HG03097 (cell line): ENCODE data around the gene NDST1.
"Not testable (repeated sequence)": the region's sequence is repeated elsewhere in the genome, so short reads cannot be mapped to it uniquely, and the experiment has no call there.

Source experiments
- ATAC-seq: cut with Tn5 transposase; IDR thresholded peaks from one replicate; pipeline ENCODE4 v1.9.1; 2021; ENCODE audit not compliant: unreplicated experiment, low FRiP score

Gene NDST1

DNA sequence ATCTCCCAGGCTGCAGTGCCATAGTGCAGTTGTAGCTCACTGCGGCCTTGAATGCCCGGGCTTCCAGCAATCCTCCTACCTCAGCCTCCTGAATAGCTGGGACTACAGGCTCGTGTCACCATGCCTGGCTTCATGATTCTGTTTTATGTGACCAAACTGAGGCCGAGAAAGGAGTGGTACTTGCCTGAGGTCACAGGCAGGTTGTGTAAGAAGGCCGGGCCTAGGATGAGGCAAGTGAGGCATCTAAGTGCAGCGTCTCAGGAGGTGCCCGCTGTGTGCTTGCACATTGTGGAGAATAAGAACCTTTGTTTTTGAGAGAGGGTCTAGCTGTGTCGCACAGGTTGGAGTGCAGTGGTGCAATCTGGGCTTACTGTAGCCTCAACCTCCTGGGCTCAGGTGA lies 2.1 kb upstream of the NDST1 start:
- no peak for ATAC-seq

DNA sequence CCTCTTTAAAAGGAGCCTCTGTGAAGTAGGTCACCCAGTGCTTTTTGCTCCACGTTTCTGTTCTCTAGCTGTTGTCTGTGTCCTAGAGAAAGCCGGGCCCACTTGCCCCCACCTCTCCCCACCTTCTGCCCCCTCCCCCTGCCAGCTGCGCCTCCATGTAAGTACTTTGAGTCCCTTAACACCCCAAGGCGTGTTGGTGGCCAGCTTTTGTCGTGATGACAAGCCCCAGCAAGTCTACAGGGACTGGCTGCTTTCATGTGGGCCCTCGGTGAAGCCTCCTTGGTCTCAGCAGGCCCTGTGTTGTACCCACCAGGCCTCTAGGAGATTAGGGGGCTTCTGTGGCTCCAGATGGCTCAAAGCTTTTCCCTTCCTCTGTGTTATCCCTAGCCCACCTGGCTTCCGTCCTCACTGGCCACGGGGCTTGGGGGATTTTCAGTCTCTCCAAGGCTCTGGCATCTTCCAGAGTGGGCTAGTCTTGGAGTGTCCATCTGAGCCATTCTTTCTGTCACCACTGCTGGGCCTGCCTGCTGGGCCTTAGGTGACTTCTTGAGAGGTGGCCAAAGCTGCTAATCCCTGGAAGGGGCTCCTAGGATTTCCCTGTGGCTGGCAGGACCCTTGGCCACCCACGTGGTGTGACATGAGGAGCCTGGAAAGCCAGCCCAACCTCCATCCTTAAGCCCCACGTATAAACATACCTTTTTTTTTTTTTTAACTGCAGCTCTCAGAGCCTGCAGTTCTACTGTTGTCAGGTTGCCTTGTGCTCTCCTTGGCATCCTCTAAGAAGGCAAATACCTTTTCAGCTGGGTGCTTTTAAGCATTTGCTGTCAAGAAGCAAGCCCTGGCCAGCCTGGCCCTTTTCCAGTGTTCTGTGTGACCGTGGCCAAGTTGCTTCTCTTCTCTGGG lies 1.1 kb upstream of the NDST1 start:
- no peak for ATAC-seq

DNA sequence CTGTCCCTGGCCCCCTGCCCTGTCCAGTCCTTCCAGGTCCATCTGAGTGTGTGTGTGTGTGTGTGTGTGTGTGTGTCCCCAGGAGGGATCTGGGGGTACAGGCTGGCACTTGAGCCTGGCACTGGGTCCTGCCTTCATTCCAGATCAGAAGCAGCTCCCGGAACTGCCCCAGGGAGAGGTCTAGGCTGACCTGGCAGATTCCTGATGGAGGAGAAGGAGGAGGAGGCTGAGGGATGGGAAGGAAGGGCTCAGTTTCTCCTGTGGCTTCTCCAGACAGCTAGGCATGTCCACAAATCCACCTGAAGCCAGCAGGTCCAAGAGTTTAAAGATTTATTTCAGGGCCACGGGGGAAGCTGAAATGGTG lies 328 bp downstream of the NDST1 start:
- ATAC-seq: no peak

DNA sequence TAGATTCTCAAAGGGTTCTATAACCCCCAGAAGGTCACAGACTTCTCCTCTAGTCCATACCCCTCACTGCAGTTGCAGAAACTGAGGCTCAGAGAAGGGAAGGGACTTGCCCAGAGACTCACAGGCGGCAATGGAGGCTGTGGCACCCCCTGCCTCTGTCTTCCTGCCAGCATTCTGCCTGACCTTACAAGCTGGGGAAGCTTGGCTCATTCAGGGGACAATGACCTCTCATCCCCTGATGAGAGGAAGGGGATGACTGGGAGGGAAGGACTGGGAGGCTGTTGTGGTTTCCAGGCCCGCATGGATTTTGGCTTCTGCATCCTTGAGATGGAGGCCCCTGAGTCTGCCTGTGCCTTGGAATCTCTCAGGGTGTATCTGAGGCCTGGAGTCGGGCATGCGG lies 897 bp downstream of the NDST1 start:
- no peak for ATAC-seq

DNA sequence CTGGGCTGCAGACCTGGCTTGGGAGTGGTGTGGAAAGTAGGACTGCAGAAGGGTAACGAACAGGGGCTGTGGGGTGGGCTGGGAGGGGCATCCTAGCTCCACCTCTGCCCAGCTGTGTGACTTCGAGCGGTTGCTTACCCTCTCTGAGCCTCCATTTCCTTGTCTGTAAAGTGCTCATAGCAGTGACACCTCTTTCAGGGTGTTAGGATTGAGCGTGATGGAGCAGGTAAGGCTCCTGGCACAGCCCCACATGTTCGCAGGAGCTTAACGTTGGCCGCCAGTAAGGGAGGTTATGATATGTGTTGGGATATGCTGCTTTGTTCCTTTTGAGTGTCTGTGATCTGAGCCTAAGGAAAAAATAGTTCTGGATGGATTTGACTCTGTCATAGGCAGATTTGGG lies 2.1 kb downstream of the NDST1 start:
- no peak for ATAC-seq

DNA sequence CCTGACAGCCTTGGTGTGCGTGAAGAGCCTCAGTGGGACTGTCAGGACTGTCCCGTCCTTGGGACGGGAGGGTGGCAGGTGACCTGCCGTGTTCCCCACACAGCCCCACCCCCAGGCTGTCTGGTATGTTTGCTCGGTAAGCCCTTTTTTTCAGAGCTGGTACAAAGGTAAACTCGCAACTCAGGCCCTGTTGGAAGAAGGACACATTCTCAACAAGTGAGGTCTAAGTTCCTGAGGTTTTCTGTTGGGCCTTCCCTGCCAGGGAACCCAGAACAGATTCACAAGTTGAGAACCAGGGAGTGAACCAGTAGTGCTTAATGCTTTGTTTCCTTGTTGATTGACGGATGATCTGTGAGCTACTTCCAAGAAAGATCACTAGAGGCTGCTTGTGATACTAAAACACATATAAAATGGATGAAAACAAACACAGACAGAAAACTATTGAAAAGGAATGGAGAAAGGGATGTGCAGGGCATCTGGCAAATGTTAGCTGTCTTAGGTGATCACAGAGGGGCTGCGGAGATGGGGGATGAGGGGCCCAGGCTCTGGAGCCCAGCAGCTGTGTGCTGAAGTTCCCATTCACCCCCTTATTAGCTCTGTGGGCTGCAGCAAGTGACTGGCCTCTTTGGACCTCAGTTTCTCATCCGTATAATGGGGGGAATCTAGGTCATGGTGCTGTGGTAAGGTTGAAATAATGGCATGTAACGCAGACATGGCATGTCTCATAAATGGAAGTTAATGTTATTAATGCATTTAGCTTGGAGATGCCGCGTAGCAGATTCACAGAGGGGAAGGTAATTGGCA lies 2.7 kb downstream of the NDST1 start:
- no peak for ATAC-seq

DNA sequence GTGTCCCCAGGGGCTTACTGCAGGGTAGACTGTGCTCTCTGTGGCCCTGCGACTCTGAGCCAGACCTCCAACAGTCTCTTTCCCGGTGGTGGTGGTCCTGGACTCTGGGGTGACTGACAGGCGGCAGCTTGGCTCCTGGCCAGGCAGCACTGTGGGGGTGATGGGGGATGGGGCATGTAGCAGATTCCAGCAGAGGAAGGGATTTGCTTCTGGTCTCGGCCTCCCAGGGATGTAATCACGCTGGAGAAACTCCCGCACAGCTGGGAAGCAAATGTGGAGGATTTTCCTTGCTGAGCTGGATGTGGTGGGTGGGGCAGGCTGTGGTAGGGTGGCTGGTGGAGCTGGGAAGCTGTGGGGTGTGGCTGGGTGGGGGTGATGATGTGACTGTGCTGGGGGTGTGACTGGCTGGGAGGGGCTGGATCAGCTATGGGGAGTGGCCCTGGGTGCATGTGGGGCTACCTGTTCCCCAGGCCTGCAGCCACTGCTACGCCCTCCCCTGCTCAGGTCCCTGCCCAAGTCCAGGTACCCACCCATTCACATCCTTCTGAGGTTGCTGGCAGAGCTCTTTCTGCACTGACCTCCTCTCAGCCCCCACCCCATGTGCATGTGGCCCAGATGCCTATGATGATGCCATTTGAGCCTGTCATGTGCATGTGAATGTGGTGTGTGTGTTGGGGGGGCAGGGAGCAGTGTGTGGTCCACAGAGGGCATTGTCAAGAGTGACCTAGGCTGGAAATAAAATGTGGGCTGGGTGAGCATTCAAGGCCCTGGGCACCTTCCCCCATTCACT lies 3.8 kb downstream of the NDST1 start:
- ATAC-seq: no peak

DNA sequence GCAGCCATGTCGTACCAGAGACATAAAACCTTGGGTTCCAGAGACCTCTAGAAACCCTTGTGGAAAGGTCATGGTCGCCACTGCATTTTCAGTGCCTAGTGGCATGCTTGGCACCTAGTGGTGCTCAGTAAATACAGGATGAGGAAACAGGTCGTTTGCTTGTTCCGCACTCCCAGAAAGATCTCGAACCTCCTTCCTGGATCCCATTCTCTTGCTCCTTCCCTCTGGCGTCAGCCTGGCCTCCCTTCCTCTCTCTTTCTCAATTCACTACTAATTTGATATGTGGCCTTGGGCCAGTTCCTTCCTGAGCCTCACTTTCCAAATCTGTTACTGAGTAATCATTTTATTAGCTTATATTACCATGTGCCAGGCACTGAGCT lies 4.4 kb downstream of the NDST1 start:
- no peak for ATAC-seq

DNA sequence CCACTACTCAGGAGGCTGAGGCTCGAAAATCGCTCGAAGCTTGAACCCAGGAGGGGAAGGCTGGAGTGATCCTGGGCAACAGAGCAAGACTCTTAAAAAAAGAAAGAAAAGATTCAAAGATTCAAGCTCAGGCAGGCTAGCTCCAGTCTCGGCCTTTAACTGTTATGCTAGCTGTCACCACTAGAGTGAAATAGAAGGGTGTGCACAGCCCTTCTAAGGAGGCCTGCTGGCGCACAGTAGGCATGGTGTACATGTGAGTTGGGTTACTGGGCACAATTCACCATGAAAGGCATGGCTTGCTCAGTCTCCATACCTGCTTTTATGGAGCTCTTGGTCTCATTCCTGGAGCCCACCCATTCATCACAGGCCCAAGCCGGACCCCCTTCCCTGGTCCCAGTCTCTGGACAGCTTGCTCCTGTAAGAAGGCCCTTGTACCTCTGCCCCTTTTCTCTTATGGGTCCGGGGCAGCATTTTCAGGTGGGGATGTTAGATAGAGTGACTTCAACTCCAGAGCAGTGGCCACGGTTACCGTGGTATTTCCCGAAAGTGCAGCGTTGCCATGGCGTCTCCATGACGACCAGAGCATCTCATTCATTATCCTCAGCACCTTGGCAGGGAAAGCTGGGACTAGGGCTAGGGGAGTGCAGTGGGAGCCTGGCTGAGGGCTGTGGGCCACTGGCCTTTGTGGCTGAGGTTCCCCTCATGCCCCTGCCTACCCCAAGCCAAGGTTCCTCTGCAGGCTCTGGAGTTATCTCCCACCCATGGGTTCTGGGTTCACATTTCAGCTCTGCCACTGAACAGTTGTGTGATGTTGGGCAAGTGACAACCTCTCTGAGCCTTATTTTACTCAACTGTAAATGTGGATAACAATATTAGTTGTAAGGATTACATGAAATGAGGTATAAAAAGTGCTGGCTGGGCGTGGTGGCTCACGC lies 5.7 kb downstream of the NDST1 start:
- no peak for ATAC-seq

DNA sequence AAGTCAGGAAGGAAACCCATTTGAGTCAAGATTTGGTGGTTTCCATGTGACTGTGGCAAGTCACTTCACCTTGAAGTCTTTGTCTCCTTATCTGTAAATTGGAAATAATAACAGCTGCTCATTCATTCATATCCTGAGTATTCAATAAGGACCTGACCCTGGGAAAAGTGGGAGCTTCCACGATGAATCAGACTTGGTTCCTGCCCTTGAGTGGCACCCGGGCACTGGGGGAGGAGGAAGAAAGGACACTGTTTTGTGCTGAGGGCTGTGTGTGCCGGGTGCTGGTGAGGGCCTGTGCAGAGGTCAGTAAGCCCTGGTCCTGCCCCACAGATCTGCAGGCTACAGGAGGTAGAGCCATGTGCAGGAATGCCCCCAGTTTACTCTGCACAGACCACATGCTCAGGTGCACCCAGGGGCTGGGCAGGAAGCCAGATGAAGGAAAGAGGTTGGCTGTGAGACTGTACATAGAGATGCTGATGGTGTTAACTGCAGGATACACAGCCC lies 6.8 kb downstream of the NDST1 start:
- no peak for ATAC-seq

DNA sequence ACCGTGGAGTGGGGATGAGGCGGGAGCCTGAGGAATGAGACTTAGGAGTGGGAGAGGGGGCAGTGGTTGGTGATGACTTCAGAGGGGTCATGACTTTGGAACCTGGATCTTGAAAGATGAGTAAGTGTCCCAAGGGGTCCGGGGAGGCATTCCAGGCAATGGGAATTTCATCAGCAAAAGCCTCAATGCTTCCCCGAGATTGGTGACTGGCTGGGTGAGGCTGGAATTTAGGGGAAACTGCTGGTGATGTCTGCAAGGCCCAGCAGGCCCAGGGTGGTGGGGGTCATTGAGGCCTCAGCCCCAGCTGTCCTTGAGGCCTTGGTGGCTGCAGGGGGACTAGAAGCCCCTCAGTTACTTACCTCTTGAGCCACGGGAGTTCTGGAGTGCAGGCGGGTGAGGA lies 7.5 kb downstream of the NDST1 start:
- no peak for ATAC-seq

DNA sequence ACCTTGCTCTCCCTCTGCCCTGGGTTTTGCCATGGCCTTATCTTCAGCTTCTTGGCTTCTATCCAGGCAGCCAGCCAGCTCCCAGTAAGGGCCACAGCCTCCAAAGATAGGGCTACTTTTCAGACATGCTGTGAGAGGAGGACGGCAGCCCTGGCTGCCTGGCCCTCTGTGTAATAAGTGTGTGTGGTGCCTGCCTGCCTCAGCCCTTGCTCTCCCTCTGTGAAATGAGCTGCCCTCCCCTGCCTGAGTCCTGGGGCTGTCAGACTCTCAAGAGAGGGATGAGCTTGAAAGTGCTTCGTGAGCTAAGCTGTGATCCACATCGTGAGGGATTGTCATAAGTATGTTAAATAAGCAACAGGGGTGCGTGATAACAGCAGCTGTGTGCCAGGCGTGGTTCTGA lies 8.1 kb downstream of the NDST1 start:
- ATAC-seq: no peak

DNA sequence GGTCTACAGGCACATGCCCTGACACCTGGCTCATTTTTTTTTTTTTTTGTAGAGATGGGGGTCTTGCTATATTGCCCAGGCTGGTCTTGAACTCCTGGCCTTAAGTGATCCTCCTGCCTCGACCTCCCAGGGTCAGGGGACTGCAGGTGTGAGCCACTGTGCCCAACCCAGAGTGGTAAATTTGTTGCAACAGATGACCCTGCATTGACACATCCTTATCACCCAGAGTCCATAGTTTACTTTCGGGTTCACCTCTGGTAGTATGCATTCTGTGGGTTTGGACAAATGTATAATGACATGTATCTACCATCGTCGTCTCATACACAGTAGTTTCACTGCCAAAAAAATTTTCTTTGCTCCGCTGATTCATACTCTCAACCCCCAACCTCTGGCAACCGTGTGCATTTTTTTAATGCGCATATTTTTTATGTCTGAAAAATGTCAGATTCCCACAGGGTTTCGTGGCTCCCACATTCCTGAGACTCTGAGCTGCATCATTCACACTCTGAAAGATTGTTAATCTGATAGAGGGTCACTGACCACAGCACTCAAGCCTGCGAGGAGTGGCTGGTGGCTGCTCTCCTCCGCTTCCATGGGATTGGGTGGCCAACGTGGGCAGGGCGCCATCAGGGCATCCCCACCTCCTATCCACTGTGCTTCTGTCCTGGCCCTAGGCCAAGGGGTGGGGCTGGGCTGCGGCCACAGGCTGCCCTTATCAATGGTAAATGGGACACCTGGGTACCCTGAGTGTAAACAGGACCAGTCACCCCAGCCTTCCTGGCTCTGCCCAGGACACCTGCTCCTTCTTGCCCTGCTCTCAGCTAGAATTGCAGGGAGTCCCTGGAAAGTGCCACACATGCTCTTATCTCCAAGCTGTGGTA lies 9.6 kb downstream of the NDST1 start:
- ATAC-seq: no peak

DNA sequence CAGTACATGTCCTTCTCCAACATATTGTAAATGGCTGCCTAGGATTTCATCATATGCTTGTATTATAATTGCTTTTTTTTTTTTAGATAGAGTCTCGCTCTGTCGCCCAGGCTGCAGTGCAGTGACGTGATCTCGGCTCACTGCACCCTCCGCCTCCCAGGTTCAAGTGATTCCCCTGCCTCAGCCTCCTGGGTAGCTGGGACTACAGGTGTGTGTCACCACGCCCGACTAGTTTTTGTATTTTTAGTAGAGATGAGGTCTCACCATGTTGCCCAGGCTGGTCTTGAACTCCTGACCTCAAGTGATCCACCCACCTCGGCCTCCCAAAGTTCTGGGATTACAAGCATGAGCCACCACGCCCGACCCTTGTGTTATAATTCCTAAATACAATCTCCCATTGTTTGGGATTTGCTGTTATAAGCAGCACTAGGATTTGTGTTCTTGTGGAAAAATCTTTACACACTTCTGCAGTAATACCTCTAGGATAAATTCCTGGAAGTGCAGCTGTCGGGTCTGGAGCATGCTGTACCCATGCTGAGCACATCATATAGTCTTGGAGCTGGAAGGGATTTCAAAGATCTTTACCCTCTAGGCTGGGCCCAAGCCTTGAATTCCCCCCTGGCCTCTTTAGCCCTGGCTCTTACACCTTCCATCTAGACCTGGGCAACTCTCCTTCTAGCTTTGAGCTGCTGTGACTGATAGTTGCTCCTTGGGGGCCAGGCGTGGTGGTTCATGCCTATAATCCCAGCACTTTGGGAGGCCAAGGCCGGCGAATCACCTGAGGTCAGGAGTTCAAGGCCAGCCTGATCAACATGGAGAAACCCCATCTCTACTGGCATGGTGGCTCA lies 11.0 kb downstream of the NDST1 start:
- not testable (repeated sequence) for ATAC-seq

DNA sequence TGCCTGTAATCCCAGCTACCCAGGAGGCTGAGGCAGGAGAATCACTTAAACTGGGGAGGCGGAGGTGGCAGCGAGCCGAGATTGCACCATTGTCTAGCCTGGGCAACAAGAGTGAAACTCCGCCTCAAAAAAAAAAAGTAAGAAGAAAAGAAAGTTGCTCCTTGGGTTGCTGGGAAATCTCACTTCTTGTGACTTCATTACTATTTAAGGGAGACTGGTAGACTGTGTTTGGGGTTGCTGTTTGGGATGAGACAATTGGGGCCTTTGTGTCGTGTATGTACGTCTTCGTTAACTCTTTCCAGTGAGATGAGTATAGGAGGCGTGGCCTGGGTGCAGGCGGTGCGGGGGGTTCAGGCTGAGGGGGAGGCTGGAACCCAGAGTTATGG lies 11.6 kb downstream of the NDST1 start:
- no peak for ATAC-seq

DNA sequence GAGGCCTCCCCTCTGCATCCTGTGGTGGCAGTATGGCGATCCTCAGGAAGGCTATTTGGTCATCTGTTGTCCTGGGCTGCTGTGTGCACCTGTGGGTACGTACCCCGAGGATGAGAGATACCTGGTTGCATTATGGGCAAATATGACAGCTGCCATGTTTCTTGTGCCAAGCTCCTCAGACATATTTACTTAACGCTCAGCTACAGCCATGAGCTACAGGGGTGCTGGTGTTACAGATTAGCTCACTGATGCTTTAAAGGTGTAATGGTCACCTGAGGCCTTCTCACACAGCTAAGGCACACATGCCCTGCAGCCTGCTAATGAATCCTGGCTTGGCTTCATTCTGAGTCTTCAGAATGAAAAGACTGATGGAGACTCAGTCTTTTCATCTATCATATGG lies 12.0 kb downstream of the NDST1 start:
- no peak for ATAC-seq

DNA sequence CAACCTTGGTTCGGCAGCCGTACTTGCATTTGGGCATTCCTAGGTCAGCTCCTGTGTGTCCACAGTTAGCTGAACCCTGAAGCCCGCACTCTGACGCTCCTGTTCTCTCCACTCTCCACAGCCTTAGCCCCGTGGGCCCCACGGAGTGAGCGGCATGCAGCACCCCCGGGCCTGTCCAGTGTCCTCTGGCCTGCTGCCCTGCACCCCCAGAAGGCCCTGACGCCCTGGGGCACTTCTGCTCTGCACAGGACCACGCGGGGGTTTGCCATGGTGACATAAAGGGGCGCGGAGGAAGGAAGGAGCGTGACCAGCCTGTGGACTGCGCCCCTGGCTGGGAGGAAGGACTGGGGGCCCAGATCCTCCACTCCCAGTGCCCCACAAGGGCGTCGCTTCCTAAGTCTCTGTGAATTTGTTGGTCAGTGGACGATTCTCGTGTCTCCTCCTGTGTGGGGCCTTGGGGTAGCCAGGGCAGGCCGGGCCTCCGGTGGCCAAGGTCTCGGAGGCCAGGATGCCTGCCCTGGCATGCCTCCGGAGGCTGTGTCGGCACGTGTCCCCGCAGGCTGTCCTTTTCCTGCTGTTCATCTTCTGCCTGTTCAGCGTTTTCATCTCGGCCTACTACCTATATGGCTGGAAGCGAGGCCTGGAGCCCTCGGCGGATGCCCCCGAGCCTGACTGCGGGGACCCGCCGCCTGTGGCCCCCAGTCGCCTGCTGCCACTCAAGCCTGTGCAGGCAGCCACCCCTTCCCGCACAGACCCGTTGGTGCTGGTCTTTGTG lies 13.0 kb downstream of the NDST1 start:
- ATAC-seq: no peak

DNA sequence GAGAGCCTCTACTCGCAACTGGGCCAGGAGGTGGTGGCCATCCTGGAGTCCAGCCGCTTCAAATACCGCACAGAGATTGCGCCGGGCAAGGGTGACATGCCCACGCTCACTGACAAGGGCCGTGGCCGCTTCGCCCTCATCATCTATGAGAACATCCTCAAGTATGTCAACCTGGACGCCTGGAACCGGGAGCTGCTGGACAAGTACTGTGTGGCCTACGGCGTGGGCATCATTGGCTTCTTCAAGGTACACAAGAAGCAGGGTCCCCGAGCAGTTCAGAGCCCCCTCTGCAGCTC lies 13.5 kb downstream of the NDST1 start:
- ATAC-seq: no peak
